HUDEP-2 (cell line): ENCODE measurements around the gene KLF6.

Experiments
- DNase-seq, 76 experiments: peaks; one replicate each; lab custom pipeline; 2025; ENCODE audit not compliant: unreplicated experiment in 76 of 76; lab: John Stamatoyannopoulos, UW

The KLF6 gene

DNA sequence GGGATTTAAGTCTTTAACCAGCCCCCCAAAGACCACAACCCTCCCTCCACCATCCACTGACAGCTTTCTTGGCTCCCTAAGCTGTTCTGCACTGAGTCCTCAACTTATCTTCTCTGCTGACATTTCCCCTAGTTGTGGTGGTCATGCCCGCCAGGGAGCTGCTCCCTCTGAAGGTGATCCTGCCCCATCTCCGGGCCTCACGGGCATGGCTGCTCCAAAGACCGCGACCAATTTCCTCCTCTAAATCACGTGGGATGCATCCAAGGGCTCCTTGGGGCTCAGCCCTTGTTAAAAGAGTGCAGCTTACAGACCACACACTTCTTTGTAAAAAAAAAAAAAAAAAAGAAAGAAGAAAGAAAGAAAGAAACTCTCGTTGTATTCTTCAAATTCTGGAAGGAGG, 27.1 kb upstream of the KLF6 start:
- DNase-seq: no peak

DNA sequence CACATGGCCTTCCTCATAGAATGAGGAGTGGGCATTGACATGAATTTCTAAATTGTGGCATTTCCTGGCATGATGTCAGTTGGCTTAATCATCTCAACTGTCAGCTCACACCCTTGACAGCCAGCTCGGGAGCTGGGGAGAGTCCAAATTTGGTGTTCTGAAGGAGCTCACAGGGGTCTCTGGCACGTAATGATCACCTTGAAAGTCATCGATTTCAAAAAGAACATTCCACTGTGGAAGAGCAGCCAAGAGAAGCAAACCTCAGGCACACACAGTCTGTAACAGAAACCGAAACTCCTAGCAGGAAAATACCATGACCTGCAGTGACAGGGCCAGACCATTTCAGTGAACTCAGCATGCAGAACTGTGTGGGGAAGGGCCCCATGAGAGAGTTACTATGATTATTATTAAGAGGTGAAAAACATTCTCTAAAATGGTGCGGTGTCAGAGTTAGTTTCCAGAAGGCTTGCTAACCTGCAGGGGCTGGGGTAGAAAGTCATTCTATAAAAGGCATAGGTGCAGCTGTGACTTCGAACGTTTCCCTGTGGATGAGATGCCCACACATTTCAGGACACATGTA, 26.4 kb upstream of the KLF6 start:
- peak in 71 of 76 experiments; percentile 9 to 83 (median 52) for DNase-seq

GRCh38 chr10:3808689-3809199, 23.7 kb upstream of the KLF6 start:
- no peak for DNase-seq

DNA sequence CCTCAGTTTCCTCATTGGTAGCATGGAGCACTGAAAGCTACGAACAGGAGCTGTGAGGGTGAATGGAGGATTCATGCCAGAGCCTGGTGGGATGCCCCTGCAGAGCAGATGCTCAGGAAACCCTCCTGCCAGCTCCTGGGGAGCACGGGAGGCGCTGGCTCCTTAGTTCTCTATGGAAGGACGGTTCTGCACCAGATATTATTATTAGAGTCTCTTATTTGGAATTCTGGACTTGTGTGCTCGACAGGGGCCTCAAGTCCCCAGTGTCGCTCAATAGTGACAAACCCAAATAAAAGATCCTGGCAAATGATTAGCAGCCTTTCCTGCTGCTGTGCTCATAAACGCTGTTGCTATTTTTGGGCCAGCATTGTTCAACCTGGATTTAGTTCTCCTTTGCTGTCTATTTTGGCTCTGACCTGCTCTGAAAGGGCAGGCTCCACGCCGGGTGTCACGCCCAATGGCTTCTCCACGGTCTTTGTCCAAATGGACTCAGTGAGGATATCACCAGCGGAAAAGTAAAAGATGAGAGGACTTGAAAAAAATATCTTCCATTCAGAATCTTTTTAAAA, 23.0 kb upstream of the KLF6 start:
- no peak for DNase-seq

DNA sequence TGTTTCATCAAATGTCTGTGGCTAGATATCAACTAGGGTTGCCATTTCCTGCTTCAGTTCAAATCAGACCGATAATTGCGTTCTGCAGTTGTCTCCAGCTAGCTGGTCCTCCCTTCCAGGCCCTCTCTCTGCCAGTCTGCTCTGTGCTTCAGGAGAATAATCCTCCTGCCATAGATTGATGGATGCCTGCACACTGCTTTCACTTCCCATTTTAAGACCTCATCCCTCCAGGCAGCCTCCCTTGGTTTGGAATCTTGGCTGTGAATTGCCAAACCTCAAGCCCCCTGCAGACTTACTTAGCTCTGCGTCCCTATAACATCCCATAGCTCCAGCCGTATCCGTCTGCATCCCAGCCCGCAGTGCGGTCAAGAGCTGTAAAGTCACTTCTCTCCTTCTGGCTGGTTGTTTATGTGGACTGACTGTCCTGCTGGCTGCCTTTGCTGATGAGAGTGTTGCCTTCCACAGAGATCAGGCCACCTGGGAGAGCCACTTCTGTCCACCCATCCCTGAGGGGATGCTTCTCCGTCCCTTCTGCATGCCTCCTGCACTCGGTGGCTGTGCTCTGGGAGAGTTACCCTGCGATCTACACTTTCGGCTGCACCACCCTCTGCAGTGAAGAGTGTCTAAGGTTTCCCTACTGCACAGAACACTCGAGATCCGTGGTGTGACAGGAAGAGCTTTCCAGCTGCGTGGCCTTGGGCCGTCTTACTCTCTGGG, 22.4 kb upstream of the KLF6 start:
- no peak for DNase-seq

GRCh38 chr10:3806603-3807002, 21.6 kb upstream of the KLF6 start:
- no peak for DNase-seq

DNA sequence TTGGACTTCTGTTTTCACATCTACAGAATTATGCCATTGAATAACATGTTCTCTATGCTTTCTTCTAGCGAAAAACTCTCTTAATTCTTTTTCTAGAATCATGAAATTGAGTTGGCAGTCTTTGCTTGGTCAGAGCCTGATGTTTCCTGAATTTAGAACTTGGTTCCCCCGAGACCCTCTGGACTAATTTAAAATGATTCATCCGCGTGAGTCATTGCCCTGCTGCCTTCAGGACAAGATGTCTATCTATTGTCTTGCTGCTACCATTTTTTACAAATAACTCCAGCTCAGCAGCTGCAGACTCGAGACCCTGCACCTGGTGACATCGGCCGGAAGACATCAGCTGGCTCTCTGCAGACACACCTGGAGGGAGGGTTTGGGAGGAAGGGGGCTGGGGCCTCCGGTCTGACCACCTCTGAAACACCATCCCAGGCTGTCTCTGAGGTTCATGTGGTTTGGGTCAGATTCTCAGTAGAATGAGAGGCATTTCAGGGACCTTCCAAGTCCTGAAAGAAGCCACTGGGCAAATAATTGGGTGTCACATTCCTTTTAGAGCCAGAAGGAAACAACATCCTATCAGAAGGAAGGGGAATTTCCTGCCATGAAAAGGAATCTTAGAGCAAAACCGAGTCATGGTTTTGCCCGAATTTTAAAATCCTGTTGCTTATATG, 20.9 kb upstream of the KLF6 start:
- DNase-seq: peak in 30 of 76 experiments; percentile 4 to 64 (median 23)

DNA sequence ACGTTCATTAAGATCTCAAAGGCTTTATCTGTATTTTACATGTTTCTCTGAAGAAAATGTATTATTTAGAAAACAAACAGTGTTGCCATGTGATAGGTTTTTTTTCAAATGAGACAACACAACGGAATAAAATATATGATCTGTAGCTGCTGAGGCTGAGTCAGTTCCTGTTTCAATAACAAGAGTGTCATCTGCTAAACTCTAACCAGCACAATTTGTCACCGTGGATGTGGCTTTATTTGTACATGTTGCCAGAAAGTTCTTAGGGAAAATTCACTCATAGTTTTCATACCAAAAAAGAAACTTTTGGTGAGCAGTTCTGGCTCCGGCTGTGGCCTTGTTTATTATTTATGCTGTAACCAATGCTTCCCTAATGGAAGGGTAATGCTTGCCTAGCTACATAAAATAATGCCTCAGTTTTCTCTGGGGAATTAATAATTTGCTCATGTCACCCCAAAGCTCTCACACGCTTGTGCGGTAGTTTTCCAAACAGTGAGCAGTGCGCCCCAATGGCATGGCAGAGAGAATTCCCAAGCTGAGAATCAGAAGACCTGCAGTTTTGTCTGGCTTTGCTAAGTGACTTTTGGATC, 20.3 kb upstream of the KLF6 start:
- peak in 25 of 76 experiments; percentile 7 to 62 (median 29) for DNase-seq

DNA sequence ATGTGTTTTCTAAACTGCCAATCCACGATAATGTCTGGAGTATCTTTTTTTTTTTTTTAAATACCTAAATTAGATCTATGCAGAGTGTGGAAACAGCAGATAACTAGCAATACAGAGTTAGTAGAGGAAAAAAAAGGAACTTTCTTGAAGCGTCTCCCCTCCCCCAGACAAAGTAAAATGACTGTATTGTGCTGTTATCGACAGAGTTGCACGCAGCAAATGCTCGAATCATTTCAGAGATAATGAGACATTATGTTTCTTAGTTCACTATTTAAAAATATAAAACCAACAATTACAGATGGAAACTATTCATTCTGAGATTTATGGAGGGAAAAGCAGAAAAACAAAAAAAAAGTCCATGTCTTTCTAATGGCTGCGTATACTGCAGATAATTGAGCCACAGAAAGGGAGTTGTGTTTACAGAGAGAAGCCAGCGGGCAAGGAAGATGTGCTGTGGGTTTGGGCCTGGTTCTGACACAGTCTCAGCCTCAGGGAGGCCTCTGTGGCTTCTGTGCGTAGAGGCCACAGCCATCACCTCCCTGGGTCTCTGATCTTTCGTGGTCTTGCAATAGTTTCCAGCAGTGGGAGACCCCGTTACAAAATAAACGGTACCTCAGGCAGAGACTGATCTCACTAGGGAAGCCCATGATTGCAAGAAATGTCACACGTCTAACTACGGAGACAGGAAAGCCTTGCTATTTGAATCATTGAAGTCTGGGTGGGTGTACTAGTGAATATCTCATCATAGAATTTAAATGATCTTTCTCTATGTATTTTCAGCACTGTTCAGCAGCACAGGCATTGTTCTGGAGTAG, 19.1 kb upstream of the KLF6 start:
- DNase-seq: peak in 69 of 76 experiments; percentile 11 to 88 (median 54)

GRCh38 chr10:3803295-3803926, 18.4 kb upstream of the KLF6 start:
- DNase-seq: peak in 28 of 76 experiments; percentile 8 to 65 (median 26)

DNA sequence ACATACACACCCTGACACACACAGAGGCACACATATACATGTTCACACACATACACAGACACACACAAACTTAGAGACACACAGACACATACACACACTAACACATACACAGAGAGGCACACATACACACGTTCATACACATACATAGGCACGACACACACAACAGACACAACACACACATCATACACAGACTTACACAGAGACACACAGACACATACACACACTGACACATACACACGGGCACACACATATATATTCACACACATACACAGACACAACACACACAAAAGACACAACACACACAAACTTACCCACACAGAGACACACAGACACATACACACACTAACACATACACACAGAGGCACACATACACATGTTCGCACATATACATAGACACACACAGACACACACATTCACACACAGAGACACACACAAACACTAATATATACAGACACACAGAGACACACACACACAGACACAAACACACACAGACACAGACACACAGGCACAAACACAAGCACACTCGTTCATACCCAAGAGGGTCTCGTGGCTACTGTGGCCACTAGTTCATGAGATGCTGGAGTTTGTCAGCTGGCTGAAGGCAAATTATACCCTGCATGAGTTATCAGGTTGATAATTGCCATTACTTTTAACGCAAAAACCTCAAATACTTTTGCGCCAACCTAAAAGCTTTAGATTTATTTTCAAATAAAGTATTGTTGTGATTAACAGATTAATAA, 17.7 kb upstream of the KLF6 start:
- DNase-seq: no peak

DNA sequence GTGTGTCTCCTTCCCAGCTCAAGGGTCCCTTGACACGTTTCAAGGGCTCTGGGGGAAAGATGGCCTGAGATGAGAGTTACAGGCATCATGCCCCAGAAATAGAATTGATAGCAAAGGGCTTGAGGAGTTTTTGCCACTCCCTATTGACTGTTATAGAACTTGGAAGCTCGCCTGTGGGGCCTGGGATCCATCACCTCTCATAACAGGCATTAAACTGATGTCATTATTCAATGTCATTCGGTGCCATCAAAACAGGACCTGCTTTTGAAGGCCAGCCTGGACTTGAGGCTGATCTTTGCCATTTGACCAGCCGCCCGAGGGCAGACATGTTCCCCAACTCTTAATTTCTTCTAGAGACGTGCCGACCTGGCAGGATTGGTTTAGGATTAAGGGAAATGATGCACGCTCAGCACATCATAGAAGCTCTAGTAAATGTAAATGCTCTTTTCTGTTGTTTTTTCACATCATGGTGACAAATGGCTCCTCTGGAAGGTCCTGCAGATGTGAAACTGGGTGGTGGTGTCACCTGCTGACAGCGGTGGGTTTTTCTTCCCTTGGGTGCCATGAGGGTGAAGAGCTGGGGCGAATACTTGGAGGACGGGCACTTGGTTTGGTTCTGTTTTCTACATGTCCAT, 16.7 kb upstream of the KLF6 start:
- no peak for DNase-seq

GRCh38 chr10:3800586-3800985, 15.6 kb upstream of the KLF6 start:
- DNase-seq: no peak

DNA sequence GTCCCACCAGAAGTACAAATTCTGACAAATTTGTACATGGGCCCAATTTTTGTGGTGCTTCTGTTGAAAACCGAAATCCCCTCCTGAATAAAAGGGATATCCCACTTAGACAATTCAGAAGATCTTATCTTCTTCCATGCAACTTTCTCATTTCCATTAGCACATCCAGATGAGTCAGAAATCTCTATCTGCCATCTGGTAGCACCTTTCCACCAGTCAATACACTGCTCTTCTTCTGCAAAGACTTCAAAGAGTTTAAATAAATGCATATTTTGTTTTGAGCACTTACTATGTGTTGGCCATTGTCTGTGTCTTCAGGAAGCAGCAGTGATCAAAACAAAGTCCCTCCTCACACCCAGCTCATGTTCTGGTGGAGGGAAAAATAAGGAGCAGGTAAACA, 12.7 kb upstream of the KLF6 start:
- no peak for DNase-seq

DNA sequence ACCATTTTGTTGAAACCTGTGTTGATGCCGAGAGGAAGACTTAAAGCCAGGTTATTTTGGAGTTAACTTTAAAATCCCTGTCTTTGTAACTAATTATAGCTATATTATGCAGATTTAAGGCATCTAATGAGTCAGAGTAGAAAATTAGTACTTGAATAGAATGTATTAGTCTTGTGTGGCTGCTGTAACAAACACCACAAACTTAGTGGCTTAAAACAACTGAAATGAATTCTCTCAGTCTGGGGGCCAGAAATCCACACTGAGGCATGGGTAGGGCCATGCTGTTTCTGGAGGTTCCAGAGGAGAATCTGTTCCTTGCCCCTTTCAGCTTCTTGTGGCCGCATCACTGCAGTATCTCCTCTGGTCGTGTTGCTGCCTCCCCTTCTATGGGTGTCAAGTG, 8.5 kb upstream of the KLF6 start:
- DNase-seq: no peak

DNA sequence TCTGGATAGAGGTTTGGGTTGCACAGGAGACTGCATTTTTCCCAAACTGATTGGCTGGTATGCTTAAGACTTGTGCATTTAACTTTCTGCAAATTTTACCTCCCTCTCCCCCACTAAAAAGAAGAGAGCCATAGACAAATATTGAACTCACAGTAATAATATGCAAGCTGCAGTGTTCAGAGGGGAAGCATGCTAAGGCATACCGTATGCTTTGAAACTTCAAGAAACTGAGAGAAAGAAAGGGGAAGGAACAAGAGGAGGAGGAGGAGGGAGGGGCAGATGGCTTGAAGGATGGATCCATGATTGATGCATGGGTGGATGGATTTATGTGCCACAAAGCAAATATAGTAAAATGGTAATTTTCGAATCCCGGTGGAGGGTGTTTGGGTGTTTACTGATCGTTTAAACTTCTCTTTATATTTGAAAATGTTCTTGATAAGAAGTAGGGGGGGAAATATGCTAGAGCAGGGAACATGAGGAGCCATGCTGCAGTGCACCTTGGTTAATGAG, 7.8 kb upstream of the KLF6 start:
- no peak for DNase-seq

DNA sequence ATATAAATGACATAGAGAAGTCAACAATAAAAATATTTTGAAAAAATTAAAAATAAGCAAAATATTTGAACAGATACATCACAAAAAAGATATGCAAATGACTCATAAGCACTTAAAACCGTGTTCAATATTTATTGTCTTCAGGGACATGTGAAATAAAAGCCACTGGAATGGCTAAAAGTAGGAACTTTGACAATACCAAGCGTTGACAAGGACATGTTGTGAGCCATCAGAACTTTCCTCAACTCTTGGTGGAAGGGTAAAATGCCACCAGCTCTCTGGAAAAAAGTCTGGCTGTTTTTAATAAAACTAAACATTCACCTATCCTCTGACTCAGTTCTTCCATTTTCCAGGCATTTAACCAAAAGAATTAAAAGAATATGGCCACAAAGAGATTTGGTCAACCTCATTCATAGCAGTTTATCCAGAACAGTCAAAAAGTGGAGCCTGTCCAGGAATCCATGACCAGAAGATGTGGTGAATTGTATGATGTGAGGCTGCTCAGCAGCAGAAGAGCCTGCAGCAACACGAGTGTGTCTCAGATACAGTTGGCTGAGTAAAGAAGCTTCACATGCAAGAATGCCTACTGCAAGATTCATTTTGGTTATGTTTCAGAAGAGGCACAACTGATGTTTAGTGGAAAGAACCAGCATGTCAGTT, 7.1 kb upstream of the KLF6 start:
- DNase-seq: no peak

GRCh38 chr10:3790858-3791257, 5.8 kb upstream of the KLF6 start:
- DNase-seq: no peak
